Measurements from ENCODE around the gene BLCAP.

- TF ChIP-seq CTCF (IDR thresholded peaks at IDR 0.05) (no peak), POLR2AphosphoS5 (IDR thresholded peaks at IDR 0.05) (no peak)
Measured at GRCh38 chr20:37533154-37533715, 5.6 kb upstream of the BLCAP start.
